GM18520 (cell line): ENCODE data around the gene TUBA3D.
"Not testable (repeated sequence)": the region's sequence is repeated elsewhere in the genome, so short reads cannot be mapped to it uniquely, and the experiment has no call there.

Experiments
- ATAC-seq: cut with Tn5 transposase; IDR thresholded peaks from one replicate; pipeline ENCODE4 v1.9.1; 2021; ENCODE audit not compliant: unreplicated experiment

Gene TUBA3D

DNA sequence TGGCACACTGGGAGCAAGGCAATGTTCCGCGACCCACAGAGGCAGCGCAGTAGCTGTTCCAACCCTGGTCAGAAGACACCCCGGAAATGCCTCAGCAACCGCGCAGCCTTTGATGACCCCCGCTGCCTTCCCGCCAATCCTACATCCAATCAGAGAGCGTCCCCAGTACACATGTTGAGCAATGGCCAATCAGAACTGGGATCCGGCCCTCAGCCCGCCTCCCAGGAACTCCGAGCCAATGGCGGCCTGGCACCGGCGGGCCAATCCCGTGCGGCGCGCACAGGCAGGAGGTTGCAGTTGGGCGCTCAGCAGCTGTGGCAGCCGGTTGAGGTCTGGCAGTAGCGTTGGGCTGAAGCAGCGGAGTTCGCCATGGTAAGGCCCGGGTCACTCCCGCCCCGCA, at the start of gene TUBA3D:
TUBA3D (plus strand) TSS at position 289 of the 400 bp plus-strand sequence; CDS start at position 370, 81 bp downstream.
- ATAC-seq: no peak

DNA sequence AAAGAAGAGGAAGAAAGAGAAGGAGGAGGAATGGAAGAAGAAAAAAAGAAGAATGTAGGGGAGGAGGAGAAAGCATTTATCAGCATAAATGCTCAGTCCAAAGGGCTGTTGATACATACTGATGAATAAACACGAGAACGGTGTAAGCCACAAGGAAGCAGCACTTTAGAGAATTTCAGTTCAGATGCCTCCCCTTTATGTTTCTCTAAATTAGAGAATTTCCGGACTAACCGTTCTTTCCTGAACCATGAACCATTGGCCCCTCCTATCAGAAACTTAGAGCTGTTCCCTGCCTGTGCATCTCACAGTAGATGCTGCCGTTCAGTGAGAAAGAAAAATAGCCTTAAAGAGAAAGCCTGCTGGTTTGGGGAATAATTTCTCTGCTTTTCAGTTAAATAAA, 49.2 kb upstream of the TUBA3D start:
- no peak for ATAC-seq

DNA sequence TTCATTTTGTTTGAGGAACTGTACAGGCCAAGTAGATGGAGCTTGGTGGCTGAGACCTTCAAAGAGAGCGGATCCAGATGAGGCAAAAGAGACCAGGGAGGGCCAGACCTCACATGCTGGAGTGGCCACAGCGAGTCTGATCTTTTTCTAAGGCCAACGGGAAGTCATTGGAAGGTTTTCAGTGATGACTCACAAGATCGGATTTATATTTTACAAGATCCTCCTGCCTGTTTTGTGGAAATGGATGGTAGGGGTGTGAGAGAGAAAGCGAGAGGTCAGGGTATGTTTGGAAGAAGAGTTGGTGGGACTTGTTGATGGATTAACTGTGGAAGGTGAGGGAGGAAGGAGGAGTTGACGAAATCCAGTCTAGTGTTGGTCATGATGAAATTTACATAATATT, 44.6 kb upstream of the TUBA3D start:
- ATAC-seq: no peak

DNA sequence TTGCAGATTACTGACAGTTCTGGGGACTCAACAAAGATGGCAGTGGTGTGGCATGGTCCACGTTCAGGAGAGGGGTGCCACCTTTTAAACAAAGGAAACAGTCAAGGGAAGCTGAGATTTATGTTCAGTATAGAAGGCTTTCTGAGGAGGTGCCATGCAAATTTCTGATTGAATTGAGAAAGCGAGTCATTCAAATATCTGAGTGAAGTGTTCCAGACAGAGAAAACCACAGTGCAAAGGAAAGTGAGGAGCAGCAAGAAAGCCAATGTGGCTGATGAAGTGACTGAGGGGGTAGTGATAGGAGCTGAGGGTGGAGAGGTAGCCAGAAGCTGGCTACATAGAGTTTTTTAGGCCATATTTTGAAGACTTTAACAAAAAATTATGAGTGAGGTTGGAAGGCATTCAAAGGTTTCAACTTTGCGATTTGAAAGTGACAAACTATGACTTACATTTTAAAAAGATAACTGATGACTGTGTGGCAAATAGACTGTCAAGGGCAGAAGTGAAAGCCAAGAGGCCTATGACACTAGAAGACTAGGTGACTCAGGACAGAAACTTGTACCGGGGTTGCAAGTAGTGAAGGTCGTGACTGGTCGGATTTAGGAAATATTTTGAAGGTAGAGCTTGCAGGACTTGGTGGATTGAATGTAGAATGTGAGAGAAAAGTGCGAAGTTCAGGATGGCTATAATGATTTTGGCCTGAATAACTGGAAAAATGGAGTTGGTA, 35.0 kb upstream of the TUBA3D start:
- ATAC-seq: peak; percentile 82

DNA sequence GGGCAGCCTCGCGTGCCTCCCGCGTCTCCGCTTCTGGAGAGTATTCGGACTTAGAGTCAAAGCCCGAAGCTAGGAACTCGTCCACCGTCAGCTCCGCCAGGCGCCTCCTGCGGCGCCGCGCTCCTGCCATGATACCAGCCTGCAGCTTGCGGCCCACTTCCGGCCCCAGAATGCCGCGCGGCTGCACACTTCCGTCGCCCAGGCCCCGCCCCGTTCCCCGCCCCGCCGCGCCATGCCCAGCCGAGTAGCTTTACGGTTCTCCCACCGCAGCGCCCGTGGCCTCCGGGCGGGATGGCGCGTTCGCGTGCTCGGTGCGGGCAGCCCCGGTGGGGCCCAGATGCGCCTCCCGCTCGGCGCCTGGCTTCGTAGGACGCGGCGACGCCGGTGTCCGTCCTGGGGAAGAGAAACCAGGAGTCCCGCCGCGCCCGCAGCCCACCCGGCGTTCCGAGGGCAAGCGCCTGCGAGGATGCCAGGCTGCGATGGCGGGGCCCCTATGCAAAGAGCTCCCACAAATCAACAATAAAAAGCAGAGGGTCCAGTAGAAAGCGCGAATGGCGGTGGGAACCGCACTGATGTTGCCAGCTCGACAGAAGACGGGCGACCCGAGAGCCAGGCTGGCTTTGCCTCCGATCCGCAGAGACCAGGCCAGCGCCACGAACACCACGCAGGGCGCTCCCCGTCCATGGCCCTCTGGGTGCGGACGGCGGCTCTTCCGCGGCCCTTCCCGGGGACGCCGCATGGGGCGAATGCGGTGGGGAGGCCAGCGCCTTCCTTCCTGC, 31.0 kb upstream of the TUBA3D start:
- not testable (repeated sequence) for ATAC-seq

DNA sequence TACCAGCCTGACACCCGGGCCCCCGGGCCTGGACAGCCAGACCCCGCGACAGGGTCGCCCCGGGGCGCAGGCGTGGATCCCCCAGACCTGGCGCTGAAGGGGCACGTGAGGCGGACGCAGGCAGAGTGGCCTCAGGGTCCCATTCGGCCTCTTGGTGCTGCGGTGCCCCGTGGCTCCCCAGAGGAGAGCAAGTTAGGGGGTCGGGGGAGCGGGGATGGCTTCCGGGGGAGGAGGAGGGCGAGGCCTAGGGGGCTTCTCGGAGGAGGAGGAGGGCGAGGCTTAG, 30.5 kb upstream of the TUBA3D start:
- ATAC-seq: not testable (repeated sequence)

DNA sequence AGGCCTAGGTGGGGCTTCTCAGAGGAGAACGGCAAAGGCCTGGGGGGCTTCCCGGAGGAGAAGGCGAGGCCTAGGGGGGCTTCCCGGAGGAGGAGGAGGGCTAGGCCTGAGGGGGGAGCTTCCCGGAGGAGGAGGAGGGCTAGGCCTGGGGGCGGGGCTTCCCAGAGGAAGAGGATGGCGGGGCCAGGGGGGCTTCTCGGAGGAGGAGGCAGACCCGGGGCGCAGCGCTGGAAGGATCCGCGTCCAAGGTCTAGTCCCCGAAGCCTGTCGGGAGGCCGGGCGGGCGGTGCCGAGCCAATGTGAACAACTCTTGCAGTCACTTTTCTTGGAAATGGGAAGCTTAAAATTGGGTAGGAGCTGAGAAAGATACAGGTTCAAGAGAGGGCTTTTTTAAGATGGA, 30.0 kb upstream of the TUBA3D start:
- ATAC-seq: no peak

DNA sequence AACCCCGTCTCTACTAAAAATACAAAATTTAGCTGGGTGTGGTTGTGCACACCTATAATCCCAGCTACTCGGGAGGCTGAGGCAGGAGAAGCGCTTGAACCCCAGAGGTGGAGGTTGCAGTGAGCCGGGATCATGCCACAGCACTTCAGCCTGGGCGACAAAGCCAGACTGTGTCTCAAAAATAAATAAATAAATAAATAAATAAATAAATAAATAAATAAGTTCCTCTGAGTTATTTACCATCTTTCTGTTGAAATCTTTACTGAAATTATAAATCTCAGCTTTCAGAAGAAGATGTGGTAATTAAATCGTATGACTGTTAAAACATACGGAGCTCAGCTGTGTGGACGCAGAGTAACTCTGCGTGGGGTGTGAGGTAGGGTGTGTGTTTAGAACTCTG, 27.9 kb upstream of the TUBA3D start:
- not testable (repeated sequence) for ATAC-seq

DNA sequence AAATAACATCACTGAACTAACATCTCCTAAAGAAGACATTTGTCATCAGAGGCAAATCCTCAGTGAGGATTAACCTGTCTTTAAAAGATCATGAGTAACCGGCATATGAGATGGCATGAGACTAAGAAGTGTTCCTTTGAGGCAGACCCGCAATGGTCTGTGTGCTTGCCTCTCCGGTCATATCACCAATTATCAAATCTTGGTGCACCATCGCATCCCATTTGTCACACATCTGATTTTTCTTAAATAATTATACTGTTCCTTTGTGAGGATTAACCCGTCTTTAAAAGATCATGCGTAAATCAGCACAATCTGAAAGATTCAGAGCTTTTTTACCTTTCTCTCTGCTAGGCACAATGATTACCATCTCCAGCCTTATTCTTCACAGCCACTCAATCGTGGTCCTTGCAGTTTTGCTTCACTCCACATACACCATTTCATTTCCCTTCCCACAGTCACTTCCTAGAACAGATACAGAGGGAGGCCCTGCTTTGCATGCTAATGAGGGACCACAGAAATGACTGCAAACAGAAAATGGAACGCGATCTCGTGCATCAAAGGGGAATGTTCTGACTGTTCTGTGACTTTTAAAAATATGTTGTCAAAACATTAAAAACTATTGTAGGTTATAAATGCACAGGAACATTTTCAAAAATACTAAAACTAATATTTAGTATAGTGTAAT, 24.5 kb upstream of the TUBA3D start:
- ATAC-seq: peak; percentile 94

DNA sequence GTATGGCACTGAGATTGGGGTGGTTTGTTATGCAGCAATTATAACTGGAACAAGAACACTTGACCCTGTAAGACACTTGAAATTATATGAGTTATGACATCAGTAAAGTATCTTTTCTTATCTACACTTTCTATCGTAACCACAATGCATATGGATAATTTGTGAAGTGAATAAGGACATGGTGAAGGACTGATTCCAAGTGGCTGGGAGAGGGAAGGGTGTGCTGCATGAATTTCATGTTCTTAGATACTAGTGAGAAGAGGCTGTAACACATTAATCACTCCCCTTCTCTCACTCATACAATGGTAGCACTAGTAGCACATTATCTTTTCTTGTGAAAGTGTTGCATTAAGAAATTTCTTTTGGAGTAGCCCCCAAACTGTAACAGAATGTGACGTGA, 21.0 kb upstream of the TUBA3D start:
- not testable (repeated sequence) for ATAC-seq

DNA sequence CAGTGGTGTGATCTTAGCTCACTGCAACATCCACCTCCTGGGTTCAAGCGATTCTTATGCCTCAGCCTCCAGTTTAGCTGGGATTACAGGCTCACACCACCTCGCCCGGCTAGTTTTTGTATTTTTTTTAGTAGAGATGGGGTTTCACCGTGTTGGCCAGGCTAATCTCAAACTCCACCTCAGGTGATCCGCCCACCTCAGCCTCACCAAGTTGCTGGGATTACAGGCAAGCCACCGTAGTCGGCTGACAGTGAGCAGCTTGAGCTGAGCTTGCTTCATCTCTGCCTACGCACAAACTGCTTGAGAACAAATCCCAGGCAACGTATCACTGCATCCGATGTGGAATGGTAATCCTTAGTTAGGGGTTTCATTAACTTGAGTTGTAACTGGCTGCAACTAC, 8.2 kb upstream of the TUBA3D start:
- ATAC-seq: not testable (repeated sequence)

DNA sequence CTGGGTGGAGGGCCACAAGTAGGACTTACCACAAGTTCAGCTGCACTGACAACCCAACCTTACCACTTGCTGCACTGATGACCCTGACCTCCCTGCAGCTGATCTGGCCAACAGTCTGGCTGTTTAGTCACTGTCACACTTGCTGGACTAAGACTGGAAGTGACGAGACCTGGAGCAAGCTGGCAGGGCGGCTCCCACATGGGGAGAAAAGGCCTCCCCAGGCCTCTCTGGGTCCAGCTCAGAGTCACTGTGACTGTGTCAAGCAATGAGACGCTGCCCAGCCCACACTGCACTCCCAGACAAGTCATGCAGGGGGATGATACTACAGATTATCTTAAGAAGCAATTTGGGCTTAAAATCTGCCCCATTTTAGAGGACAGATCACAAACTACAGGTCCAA, 5.0 kb upstream of the TUBA3D start:
- not testable (repeated sequence) for ATAC-seq

DNA sequence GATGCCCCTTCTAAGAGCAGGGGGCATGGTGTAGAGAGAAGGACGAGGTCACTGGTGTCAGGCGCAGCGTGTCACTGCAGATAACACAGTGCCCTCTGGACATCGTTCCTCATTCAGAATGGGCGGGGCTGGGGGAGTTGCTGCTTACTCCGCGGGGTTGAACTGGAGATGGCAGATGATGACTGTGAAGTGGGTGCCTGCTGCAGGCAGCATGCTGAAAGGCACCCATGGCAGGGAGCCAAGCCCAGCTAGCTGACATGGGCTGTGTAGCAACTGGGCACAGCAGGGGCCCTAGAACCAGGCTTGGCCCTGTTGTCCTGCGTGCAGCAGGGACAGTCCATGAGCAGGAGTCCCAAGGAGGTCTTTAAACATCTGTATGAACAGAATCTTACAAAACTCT, 4.3 kb upstream of the TUBA3D start:
- ATAC-seq: not testable (repeated sequence)

DNA sequence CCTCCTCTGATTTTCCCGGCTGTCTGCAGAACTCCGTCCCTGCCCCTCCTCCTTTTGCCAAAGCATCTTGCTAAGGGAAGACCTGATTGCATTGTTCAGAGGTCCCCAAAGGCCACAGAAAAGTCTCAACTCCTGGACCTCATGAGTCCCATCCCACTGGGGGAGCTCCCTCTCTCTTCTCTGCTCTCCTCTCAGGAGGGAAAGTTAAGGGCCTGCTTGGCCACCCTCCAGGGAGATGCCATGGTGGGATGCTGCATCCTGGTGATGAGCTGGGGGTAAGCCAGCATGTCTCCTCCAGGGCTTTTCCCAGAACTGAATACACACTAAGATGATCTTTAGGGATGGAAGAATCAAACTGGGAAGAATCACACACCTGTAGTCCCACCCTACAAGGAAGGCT, 2.7 kb upstream of the TUBA3D start:
- ATAC-seq: not testable (repeated sequence)

DNA sequence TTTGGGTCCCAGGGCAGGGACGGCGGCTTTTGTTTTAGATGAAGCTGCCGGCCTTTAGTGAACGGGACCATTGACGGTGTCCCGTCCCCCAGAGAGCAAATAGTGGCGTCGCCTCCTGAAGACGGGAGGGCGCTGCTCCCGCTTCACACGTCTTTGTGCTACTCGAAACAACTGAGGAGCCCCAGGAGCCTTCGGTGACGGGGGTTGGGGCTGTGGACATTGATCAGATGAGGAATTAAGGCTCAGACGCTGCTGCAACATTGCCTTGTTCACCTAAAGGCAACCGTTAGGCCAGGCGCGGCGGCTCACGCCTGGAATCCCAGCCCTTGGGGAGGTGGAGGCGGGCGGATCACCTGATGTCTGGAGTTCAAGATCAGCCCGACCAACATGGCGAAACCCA, 444 bp downstream of the TUBA3D start:
- ATAC-seq: not testable (repeated sequence)

DNA sequence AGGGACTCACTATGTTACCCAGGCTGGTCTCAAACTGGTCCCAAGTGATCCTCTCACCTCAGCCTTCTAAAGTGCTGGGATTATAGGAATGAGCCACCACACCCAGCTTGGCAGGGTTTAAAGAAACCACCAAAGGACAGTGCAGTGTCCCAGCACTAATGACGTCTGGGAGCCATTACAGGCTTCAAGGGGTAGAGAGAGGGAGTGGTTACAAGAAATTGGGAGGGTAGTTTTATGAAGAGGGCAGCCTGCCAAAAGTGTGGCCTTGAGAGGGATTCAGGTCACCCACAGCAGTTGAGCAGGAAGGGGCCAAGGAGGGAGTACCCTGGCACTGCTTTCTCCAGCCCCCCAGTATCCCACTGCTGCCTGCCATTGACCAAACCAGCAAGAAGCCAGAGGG, 1.3 kb downstream of the TUBA3D start:
- ATAC-seq: not testable (repeated sequence)

DNA sequence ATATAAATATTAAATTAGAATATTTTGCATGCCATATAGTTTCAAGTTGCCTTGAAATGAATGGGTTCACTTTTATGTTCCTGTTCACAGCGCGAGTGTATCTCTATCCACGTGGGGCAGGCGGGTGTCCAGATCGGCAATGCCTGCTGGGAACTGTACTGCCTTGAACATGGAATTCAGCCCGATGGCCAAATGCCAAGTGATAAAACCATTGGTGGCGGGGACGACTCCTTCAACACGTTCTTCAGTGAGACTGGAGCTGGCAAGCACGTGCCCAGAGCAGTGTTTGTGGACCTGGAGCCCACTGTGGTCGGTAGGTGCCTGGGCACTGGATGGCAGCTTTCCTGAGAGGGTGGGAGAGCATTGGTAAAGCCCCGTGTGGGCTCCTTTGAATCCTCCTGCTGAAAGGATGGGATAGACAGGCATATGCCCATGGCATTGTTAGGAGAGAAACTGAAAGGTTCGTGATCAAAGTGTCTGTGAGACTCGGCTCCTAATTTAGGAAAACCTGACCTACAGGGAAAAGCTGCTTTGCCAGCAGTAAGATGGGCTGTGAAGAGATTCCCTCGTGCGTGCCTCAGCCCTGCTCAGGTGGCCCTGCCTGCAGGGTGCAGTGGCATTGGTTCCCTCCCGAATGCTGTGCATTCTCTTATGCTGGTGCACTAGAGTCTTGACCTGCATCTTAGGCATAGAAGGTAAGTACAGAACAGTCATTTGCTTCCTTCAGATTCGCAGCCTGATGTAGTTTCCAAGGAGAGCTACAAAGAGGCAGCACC, 2.3 kb downstream of the TUBA3D start:
- ATAC-seq: not testable (repeated sequence)

DNA sequence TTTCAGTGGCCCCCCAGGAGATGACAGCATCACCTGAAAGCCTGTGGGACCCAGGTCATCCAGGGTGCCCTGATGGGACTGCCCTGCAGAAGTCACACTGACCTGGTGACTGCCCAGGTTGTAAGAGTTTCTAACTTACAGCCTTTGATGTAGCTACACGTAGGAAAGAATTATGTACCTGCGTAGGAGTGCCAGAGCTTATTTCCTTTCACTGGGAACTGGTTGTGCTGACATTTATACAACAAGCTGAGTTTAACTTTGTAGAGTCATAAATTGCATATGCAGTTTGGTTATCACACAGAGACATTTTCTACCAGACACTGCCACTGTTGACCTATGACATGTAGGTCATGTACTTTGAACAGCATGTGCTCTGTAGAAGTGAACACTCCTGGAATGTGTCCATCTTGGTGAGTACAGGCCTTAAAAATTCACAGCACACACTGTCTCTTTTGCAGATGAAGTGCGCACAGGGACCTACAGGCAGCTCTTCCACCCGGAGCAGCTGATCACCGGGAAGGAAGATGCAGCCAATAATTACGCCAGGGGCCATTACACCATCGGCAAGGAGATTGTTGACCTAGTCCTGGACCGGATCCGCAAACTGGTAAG, 3.0 kb downstream of the TUBA3D start:
- not testable (repeated sequence) for ATAC-seq

DNA sequence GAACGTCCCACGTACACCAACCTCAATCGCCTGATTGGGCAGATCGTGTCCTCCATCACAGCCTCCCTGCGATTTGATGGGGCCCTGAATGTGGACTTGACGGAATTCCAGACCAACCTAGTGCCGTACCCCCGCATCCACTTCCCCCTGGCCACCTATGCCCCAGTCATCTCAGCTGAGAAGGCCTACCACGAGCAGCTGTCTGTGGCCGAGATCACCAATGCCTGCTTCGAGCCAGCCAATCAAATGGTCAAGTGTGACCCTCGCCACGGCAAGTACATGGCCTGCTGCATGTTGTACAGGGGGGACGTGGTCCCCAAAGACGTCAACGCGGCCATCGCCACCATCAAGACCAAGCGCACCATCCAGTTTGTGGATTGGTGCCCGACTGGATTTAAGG, 4.4 kb downstream of the TUBA3D start:
- not testable (repeated sequence) for ATAC-seq

DNA sequence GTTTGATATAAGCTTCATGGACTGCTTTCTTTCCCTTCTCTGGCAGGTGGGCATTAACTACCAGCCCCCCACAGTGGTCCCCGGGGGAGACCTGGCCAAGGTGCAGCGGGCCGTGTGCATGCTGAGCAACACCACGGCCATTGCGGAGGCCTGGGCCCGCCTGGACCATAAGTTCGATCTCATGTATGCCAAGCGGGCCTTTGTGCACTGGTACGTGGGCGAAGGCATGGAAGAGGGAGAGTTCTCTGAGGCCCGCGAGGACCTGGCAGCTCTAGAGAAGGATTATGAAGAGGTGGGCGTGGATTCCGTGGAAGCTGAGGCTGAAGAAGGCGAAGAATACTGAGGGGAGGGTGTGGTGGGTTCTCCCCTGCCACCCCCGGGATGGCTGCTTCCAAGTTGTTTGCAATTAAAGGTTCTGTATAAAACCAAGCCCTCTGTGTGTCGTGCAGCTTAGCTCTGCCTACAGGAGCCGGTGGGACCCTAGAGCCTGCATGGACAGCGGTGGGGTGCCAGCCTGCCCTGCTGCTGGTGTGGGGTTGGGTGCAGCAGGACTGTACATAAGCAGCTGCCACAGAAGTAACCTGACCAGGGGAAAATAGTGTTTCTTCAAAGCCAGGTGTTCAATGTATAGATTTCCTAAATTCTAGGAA, 6.7 kb downstream of the TUBA3D start:
- ATAC-seq: not testable (repeated sequence)
